A549 (cell line): ENCODE results near the gene ANXA3. TPM values are rescaled to one million over a fixed set of nuclear protein-coding genes. Genes with fewer than 3 reads are reported as not detected.

ENCODE experiments used
- ATAC-seq, 2 experiments: fragments of 200-7000 bp in 1 of 2; fragments of >200 bp in 1 of 2; cut with Nextera tagmentation in 1 of 2; cut with Tn5 transposase in 1 of 2; 3 replicates each; pipeline versions ENCODE4 v1.8.0 to v1.9.1; 2018 to 2020; ENCODE audit warnings: mild to moderate bottlenecking in 1 of 2, moderate library complexity in 1 of 2
- CTCF ChIA-PET: fragments of 300-600 bp; sonication (Branson Sonifier 250); formaldehyde crosslinking; extraction: SDS; loops from one replicate; lab custom pipeline; 2021; ENCODE audit warnings: antibody characterized with exemption, inconsistent platforms; lab: Yijun Ruan, JAX
- POLR2A ChIA-PET: fragments of 350-600 bp; formaldehyde crosslinking; extraction: SDS; loops from one replicate; lab custom pipeline; 2021; ENCODE audit warnings: antibody characterized with exemption, inconsistent platforms; lab: Yijun Ruan, JAX
- DNase-seq, 2 experiments: peaks; one replicate each; pipeline versions ENCODE4 v3.0.0 to v3.0.0-alpha.2; 2011 to 2016; ENCODE audit warnings: low read depth in 1 of 2, low spot score in 1 of 2
- FAIRE-seq: peaks from 2 replicates; lab custom pipeline; 2011; peaks lifted over from hg19 to GRCh38; lab: Jason Lieb, UNC
- H3K27ac ChIP-seq, 2 experiments: fragments of >200 bp; sonication (Bioruptor Twin); formaldehyde crosslinking; 3 replicates each; pipeline ENCODE4 v1.5.1; 2016 to 2017
- H3K4me1 ChIP-seq: fragments of >200 bp; sonication (Bioruptor Twin); formaldehyde crosslinking; 3 replicates; pipeline ENCODE4 v1.6.1; 2016
- H3K4me2 ChIP-seq: fragments of >200 bp; sonication (Bioruptor Twin); formaldehyde crosslinking; 3 replicates; pipeline ENCODE4 v1.6.1; 2016
- H3K4me3 ChIP-seq: fragments of >200 bp; sonication (Bioruptor Twin); formaldehyde crosslinking; 3 replicates; pipeline ENCODE4 v1.5.1; 2016
- H3K9me3 ChIP-seq: fragments of >200 bp; sonication (Bioruptor Twin); formaldehyde crosslinking; 3 replicates; pipeline ENCODE4 v1.6.1; 2016
- CBX2 ChIP-seq: fragments of 200-600 bp; sonication (generic); IDR thresholded peaks from 2 replicates; pipeline ENCODE4 v1.6.1; 2016; ENCODE audit warnings: low read depth, mild to moderate bottlenecking, borderline replicate concordance
- CHD2 ChIP-seq: fragments of 150-350 bp; IDR thresholded peaks from 2 replicates; pipeline ENCODE4 v1.6.1; 2014; ENCODE audit warnings: low read length; ENCODE audit not compliant: partially characterized antibody
- CHD4 ChIP-seq: fragments of 200-600 bp; sonication (generic); IDR thresholded peaks from 2 replicates; pipeline ENCODE4 v1.6.1; 2016; ENCODE audit warnings: antibody characterized with exemption, mild to moderate bottlenecking, borderline replicate concordance
- FOSL2 ChIP-seq, 2 experiments: fragments of 450-650 bp in 1 of 2; fragments of >200 bp in 1 of 2; sonication (Bioruptor Twin) in 1 of 2; formaldehyde crosslinking; IDR thresholded peaks; 2 replicates each; pipeline versions ENCODE4 v1.5.0 to v1.6.1; 2016 to 2020; ENCODE audit warnings: mild to moderate bottlenecking in 1 of 2, moderate library complexity in 1 of 2
- FOXS1 ChIP-seq: fragments of 250-450 bp; sonication (Bioruptor Pico); IDR thresholded peaks from 2 replicates; pipeline ENCODE4 v1.5.0; 2020; ENCODE audit warnings: mild to moderate bottlenecking, moderate library complexity
- JUN ChIP-seq, 2 experiments: fragments of >200 bp; sonication (Bioruptor Twin); formaldehyde crosslinking; IDR thresholded peaks; 2 replicates in 1 of 2; 3 replicates in 1 of 2; pipeline ENCODE4 v1.6.1; 2016 to 2017
- JUNB ChIP-seq: fragments of >200 bp; sonication (Bioruptor Twin); formaldehyde crosslinking; IDR thresholded peaks from 2 replicates; pipeline ENCODE4 v1.6.1; 2016
- PHF8 ChIP-seq: fragments of 200-600 bp; sonication (generic); IDR thresholded peaks from 2 replicates; pipeline ENCODE4 v1.6.1; 2016; ENCODE audit warnings: low read depth, mild to moderate bottlenecking, antibody characterized with exemption, moderate library complexity, borderline replicate concordance
- POLR2A ChIP-seq: IDR thresholded peaks from 2 replicates; pipeline ENCODE4 v1.6.1; 2012; ENCODE audit warnings: mild to moderate bottlenecking, low read length
- RAD21 ChIP-seq, 2 experiments: fragments of >200 bp in 1 of 2; sonication (Bioruptor Twin) in 1 of 2; formaldehyde crosslinking in 1 of 2; IDR thresholded peaks in 1 of 2; conservative IDR thresholded peaks in 1 of 2; 2 replicates in 1 of 2; 3 replicates in 1 of 2; pipeline ENCODE4 v1.6.1; 2012 to 2018; ENCODE audit warnings: inconsistent platforms in 1 of 2
- RARB ChIP-seq: fragments of 250-450 bp; sonication (Bioruptor Pico); IDR thresholded peaks from 2 replicates; pipeline ENCODE4 v1.8.0; 2021; ENCODE audit warnings: mild to moderate bottlenecking, moderate library complexity
- RCOR1 ChIP-seq: fragments of 150-350 bp; IDR thresholded peaks from 2 replicates; pipeline ENCODE4 v1.6.1; 2014; ENCODE audit warnings: antibody characterized with exemption, low read length, low read depth
- SMC3 ChIP-seq: fragments of >200 bp; sonication (Bioruptor Twin); formaldehyde crosslinking; IDR thresholded peaks from 3 replicates; pipeline ENCODE4 v1.6.1; 2018; ENCODE audit warnings: inconsistent platforms
- TP53 ChIP-seq: fragments of 250-450 bp; sonication (Bioruptor Pico); IDR thresholded peaks from 2 replicates; pipeline ENCODE4 v1.5.0; 2021; ENCODE audit warnings: mild to moderate bottlenecking, moderate library complexity
- ZC3H11A ChIP-seq: fragments of 450-650 bp; IDR thresholded peaks from 2 replicates; pipeline ENCODE4 v1.6.1; 2014; ENCODE audit warnings: antibody characterized with exemption, mild to moderate bottlenecking
- ZFP36 ChIP-seq: fragments of 450-650 bp; IDR thresholded peaks from 2 replicates; pipeline ENCODE4 v1.6.1; 2014; ENCODE audit warnings: borderline replicate concordance; ENCODE audit not compliant: partially characterized antibody
- ZNF302 ChIP-seq: fragments of 250-450 bp; sonication (Bioruptor Pico); IDR thresholded peaks from 2 replicates; pipeline ENCODE4 v1.9.0; 2021; ENCODE audit warnings: inconsistent platforms, mild to moderate bottlenecking, moderate library complexity
- ZSCAN20 ChIP-seq: fragments of 250-450 bp; sonication (Bioruptor Pico); IDR thresholded peaks from 2 replicates; pipeline ENCODE4 v1.8.0; 2022; ENCODE audit warnings: mild to moderate bottlenecking, moderate library complexity
- WGBS: methylation state at CpG from one replicate; pipeline ENCODE4 v1.1.6; 2017; ENCODE audit errors: missing lambda C conversion rate; 5-methylcytosine and 5-hydroxymethylcytosine counted together
- polyA plus RNA-seq, 4 experiments: library from polyadenylated mRNA; depleted of rRNA in 3 of 4; stranded (reverse); fragments of >200 nt; fragmentation: RNase III in 1 of 4; extraction: RNeasy Plus Mini Kit Qiagen cat#74134 plus additional on column Dnase treatment in 1 of 4; gene quantifications; 2 replicates in 3 of 4; 3 replicates in 1 of 4; pipeline ENCODE4 v1.2.3, GENCODE V29; 2011 to 2017
- TF ChIP-seq, protein P1 (sequence below): IDR thresholded peaks from 2 replicates; pipeline ENCODE4 v1.6.1; 2012; ENCODE audit warnings: low read depth, borderline replicate concordance
- TF ChIP-seq, protein P2 (sequence below): fragments of >200 bp; sonication (Bioruptor Twin); formaldehyde crosslinking; IDR thresholded peaks from 2 replicates; pipeline ENCODE4 v1.6.1; 2016
- TF ChIP-seq, protein P3 (sequence below): IDR thresholded peaks from 2 replicates; pipeline ENCODE4 v1.6.1; 2012
- TF ChIP-seq, protein P4 (sequence below): fragments of 150-350 bp; IDR thresholded peaks from 2 replicates; pipeline ENCODE4 v1.6.1; 2014; ENCODE audit warnings: low read depth, mild to moderate bottlenecking, low read length
- TF ChIP-seq, protein P5 (sequence below): IDR thresholded peaks from 2 replicates; pipeline ENCODE4 v1.6.1; 2012
- TF ChIP-seq, protein P6 (sequence below): fragments of 250-450 bp; sonication (Bioruptor Pico); IDR thresholded peaks from 2 replicates; pipeline ENCODE4 v1.5.0; 2021; ENCODE audit warnings: mild to moderate bottlenecking, moderate library complexity, borderline replicate concordance

Gene ANXA3
- polyA plus RNA-seq, 2 of the 4 experiments (the other 2 are of a cell fraction): 126 to 134 TPM

DNA sequence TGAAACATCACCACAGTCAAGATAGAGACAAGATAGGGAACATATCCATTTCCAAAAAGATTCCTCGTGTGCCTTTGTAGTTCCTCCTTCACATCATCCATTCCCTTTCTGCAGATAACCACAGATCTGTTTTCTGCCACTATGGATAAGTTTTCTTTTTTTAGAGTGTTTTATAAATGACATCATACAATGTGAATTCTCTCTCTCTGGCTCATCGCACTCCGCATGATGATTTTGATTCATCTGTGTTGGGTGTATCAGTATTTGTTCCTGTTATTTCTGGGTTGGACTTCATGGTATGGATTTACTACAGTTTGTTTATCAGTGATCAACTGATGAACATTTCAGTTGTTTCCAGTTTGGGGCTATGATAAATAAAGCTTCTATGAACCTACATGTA, 23.2 kb upstream of the ANXA3 start:
- DNase-seq: no peak
- no peak for FAIRE-seq
- H3K4me2 ChIP-seq: no peak overlapping the region
- TF ChIP-seq CHD4 (no peak), ZSCAN20 (no peak), RAD21 (conservative IDR thresholded peaks at IDR 0.05 in 1 of 2, IDR thresholded peaks at IDR 0.05 in 1 of 2) (no peak), JUNB (no peak), ZFP36 (no peak), CBX2 (no peak), FOXS1 (CRISPR knock-in tag) (no peak), RCOR1 (no peak), JUN (IDR thresholded peaks at IDR 0.05) (no peak), SMC3 (no peak), ZNF302 (no peak), ZC3H11A (no peak), CHD2 (no peak), RARB (CRISPR knock-in tag) (no peak), TP53 (CRISPR knock-in tag) (no peak), POLR2A (no peak)
- TF ChIP-seq, protein P1, sequence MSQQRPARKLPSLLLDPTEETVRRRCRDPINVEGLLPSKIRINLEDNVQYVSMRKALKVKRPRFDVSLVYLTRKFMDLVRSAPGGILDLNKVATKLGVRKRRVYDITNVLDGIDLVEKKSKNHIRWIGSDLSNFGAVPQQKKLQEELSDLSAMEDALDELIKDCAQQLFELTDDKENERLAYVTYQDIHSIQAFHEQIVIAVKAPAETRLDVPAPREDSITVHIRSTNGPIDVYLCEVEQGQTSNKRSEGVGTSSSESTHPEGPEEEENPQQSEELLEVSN: no peak
- TF ChIP-seq, protein P2, sequence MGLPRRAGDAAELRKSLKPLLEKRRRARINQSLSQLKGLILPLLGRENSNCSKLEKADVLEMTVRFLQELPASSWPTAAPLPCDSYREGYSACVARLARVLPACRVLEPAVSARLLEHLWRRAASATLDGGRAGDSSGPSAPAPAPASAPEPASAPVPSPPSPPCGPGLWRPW: no peak
- TF ChIP-seq, protein P3, sequence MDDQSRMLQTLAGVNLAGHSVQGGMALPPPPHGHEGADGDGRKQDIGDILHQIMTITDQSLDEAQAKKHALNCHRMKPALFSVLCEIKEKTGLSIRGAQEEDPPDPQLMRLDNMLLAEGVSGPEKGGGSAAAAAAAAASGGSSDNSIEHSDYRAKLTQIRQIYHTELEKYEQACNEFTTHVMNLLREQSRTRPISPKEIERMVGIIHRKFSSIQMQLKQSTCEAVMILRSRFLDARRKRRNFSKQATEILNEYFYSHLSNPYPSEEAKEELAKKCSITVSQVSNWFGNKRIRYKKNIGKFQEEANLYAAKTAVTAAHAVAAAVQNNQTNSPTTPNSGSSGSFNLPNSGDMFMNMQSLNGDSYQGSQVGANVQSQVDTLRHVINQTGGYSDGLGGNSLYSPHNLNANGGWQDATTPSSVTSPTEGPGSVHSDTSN: no peak
- TF ChIP-seq, protein P4, sequence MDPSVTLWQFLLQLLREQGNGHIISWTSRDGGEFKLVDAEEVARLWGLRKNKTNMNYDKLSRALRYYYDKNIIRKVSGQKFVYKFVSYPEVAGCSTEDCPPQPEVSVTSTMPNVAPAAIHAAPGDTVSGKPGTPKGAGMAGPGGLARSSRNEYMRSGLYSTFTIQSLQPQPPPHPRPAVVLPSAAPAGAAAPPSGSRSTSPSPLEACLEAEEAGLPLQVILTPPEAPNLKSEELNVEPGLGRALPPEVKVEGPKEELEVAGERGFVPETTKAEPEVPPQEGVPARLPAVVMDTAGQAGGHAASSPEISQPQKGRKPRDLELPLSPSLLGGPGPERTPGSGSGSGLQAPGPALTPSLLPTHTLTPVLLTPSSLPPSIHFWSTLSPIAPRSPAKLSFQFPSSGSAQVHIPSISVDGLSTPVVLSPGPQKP: no peak
- TF ChIP-seq, all 56 proteins: peak for 0
- Histone ChIP-seq H3K4me3 (no peak overlapping the region), H3K27ac (no peak overlapping the region), H3K4me1 (peaks cover 22% of the 10 kb centered on the region), H3K9me3 (peaks cover 5% of the 10 kb centered on the region; the same call in 2 of the 3 replicates)
- POLR2A ChIA-PET: no interaction called here
- 31% methylated on average over 3 of the region's 3 CpGs for WGBS
- no peak for ATAC-seq
- CTCF ChIA-PET: interaction anchor here (1.0 kb wide), 1 partner anchor 23 kb away, joined by 3 read pairs; the partner anchor contains the start of gene ANXA3

DNA sequence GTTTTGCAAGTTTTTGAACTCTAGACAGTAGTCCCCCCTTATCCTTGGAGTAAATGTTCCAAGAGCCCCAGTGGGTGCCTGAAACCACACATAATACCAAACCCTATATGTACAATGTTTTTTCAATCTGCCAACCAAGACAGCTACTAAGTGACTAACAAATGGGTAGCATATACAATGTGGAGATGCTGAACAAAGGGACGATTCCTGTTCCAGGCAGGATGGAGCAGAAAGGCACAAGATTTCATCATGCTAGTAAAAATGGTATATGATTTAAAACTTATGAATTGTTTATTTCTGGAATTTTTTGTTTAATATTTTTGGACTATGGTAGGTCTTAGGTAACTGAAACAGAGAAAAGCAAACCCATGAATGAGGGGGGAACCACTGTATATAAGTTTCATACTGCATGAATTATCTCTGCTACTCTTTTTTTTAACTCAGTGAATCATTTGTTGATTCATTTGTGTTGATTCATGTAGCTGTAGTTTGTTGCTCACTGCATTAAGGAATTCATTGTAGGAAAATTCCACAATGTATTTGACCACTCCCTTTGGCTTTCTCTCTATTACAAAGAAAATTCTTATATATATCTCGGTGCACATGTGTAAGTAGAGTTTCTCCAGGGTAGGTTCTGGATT, 21.9 kb upstream of the ANXA3 start:
- Histone ChIP-seq H3K4me1 (peaks cover 28% of the 10 kb centered on the region), H3K27ac (peak overlapping the region; percentile 29 to 67), H3K4me3 (no peak overlapping the region), H3K9me3 (peaks cover 5% of the 10 kb centered on the region; the same call in 2 of the 3 replicates), H3K4me2 (peak overlapping the region; percentile 22; the same call in 1 of the 3 replicates)
- FAIRE-seq: no peak
- POLR2A ChIA-PET: no interaction called here
- TF ChIP-seq FOSL2 (IDR thresholded peaks at IDR 0.05): no peak
- TF ChIP-seq FOSL2 (CRISPR knock-in tag; IDR thresholded peaks at IDR 0.05): peak; percentile 56
- TF ChIP-seq, protein P5, sequence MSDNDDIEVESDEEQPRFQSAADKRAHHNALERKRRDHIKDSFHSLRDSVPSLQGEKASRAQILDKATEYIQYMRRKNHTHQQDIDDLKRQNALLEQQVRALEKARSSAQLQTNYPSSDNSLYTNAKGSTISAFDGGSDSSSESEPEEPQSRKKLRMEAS: no peak
- peak; percentile 18; the same call in 1 of the 2 replicates for TF ChIP-seq JUNB
- TF ChIP-seq PHF8: no peak
- TF ChIP-seq, protein P6, sequence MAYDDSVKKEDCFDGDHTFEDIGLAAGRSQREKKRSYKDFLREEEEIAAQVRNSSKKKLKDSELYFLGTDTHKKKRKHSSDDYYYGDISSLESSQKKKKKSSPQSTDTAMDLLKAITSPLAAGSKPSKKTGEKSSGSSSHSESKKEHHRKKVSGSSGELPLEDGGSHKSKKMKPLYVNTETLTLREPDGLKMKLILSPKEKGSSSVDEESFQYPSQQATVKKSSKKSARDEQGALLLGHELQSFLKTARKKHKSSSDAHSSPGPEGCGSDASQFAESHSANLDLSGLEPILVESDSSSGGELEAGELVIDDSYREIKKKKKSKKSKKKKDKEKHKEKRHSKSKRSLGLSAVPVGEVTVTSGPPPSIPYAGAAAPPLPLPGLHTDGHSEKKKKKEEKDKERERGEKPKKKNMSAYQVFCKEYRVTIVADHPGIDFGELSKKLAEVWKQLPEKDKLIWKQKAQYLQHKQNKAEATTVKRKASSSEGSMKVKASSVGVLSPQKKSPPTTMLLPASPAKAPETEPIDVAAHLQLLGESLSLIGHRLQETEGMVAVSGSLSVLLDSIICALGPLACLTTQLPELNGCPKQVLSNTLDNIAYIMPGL (CRISPR knock-in tag): no peak
- CTCF ChIA-PET: no interaction called here
- DNase-seq: no peak
- 47% methylated on average over 2 of the region's 2 CpGs for WGBS
- 0 out of 6 replicates have a peak, but pooled peaks of 1 of the 2 experiments have one; percentile 52 for ATAC-seq
